Body of pancreas (tissue), 4 donors: Measurements from ENCODE around the gene EBF3. TPM values are rescaled to one million over a fixed set of nuclear protein-coding genes. Genes with fewer than 3 reads are reported as not detected.

Source experiments
- ATAC-seq: fragments of 150-250 bp; one replicate; pipeline ENCODE4 v1.9.1; 2016
- DNase-seq, 4 donors: peaks; one replicate each; pipeline ENCODE4 v3.0.0-alpha.2; 2019
- H3K27ac ChIP-seq, 4 donors: fragments of 200-600 bp; sonication (generic); 1 replicate in 3 of 4; 2 replicates in 1 of 4; pipeline versions ENCODE4 v1.5.1 to v1.6.1; 2016 to 2019; ENCODE audit warnings: mild to moderate bottlenecking in 1 of 4, mixed read lengths in 1 of 4, moderate library complexity in 1 of 4
- H3K27me3 ChIP-seq, 2 donors: fragments of 200-600 bp; sonication (generic); one replicate each; pipeline ENCODE4 v1.6.0; 2016; ENCODE audit warnings: mild to moderate bottlenecking in 1 of 2
- H3K36me3 ChIP-seq, 2 donors: fragments of 200-600 bp; sonication (generic); replicated peaks in 1 of 2; 2 replicates each; pipeline ENCODE4 v1.5.1; 2016; ENCODE audit warnings: low read depth in 2 of 2; ENCODE audit not compliant: insufficient read depth in 1 of 2
- H3K4me1 ChIP-seq: fragments of 200-600 bp; sonication (generic); one replicate; pipeline ENCODE4 v1.6.0; 2016
- H3K4me3 ChIP-seq, 2 donors: fragments of 200-600 bp; sonication (generic); 1 replicate in 1 of 2; 2 replicates in 1 of 2; pipeline ENCODE4 v1.5.1; 2016 to 2019
- H3K9me3 ChIP-seq, 3 donors: fragments of 200-600 bp; sonication (generic); 1 replicate in 2 of 3; 2 replicates in 1 of 3; pipeline ENCODE4 v1.5.1; 2016
- CTCF ChIP-seq, 7 experiments: fragments of 450-650 bp in 4 of 7; fragments of 200-600 bp in 3 of 7; sonication (generic) in 3 of 7; IDR thresholded peaks; one replicate each; pipeline ENCODE4 v1.5.1; 2016 to 2019; ENCODE audit warnings: antibody characterized with exemption in 7 of 7
- POLR2A ChIP-seq, 3 donors: fragments of 450-650 bp; IDR thresholded peaks; one replicate each; pipeline ENCODE4 v1.6.1; 2016; ENCODE audit warnings: antibody characterized with exemption in 3 of 3, mild to moderate bottlenecking in 2 of 3
- WGBS, 2 donors: methylation state at CpG; one replicate each; pipeline ENCODE4 v1.1.5; 2017; 5-methylcytosine and 5-hydroxymethylcytosine counted together
- intact Hi-C: fragments of 100-400 bp; cut with DNase I; formaldehyde crosslinking; loops from one replicate; pipeline ENCODE4 v1.15.1; 2023
- total RNA-seq, 2 donors: library from RNA; depleted of rRNA; stranded (reverse); fragments of >200 nt; gene quantifications; one replicate each; pipeline ENCODE4 v1.1.0, GENCODE V29; 2016

EBF3 gene
- total RNA-seq, 2 donors from 2014 or later: 2.3 to 4.6 TPM

GRCh38 chr10:129850316-129850715, 113.8 kb downstream of the EBF3 start:
- no peak for ATAC-seq
- no peak for TF ChIP-seq POLR2A (IDR thresholded peaks at IDR 0.05)
- no peak for TF ChIP-seq CTCF (IDR thresholded peaks at IDR 0.05)
- H3K4me3 ChIP-seq: no peak overlapping the region
- no peak overlapping the region for H3K27ac ChIP-seq
- H3K9me3 ChIP-seq: no peaks in the 10 kb centered on the region
- no peak for DNase-seq
- intact Hi-C loops: no loop called here
- peaks cover 0 to 6% of the 10 kb centered on the region in 2 donors for H3K27me3 ChIP-seq
- peaks cover 16% of the 10 kb centered on the region for H3K4me1 ChIP-seq
- H3K36me3 ChIP-seq: no peaks in the 10 kb centered on the region
- 68 to 69% methylated on average over 9 to 10 of the region's 10 CpGs for WGBS, 2 donors

GRCh38 chr10:129849853-129850252, 114.2 kb downstream of the EBF3 start:
- ATAC-seq: no peak
- Histone ChIP-seq H3K9me3 (no peaks in the 10 kb centered on the region), H3K4me3 (no peak overlapping the region), H3K27ac (no peak overlapping the region), H3K36me3 (no peaks in the 10 kb centered on the region), H3K4me1 (peaks cover 16% of the 10 kb centered on the region), H3K27me3 (peaks cover 0 to 6% of the 10 kb centered on the region in 2 donors)
- 60 to 70% methylated on average over 15 of the region's 15 CpGs for WGBS, 2 donors
- no peak for DNase-seq
- TF ChIP-seq CTCF (IDR thresholded peaks at IDR 0.05): no peak
- TF ChIP-seq POLR2A (IDR thresholded peaks at IDR 0.05): no peak
- intact Hi-C loops: no loop called here

GRCh38 chr10:129849452-129849750, 114.7 kb downstream of the EBF3 start:
- H3K36me3 ChIP-seq: no peaks in the 10 kb centered on the region
- no peak for TF ChIP-seq POLR2A (IDR thresholded peaks at IDR 0.05)
- TF ChIP-seq CTCF (IDR thresholded peaks at IDR 0.05): no peak
- H3K27me3 ChIP-seq: peaks cover 0 to 6% of the 10 kb centered on the region in 2 donors
- no peaks in the 10 kb centered on the region for H3K9me3 ChIP-seq
- no peak for DNase-seq
- peaks cover 15% of the 10 kb centered on the region for H3K4me1 ChIP-seq
- intact Hi-C loops: no loop called here
- H3K27ac ChIP-seq: no peak overlapping the region
- 83% methylated on average over 19 of the region's 19 CpGs for WGBS, 2 donors
- no peak for ATAC-seq
- H3K4me3 ChIP-seq: no peak overlapping the region

GRCh38 chr10:129848696-129849451, 115.2 kb downstream of the EBF3 start:
- 84% methylated on average over 19 of the region's 19 CpGs for WGBS, 2 donors
- no peak for TF ChIP-seq POLR2A (IDR thresholded peaks at IDR 0.05)
- no peak for TF ChIP-seq CTCF (IDR thresholded peaks at IDR 0.05)
- H3K27me3 ChIP-seq: peaks cover 0 to 6% of the 10 kb centered on the region in 2 donors
- H3K4me1 ChIP-seq: peaks cover 10% of the 10 kb centered on the region
- intact Hi-C loops: no loop called here
- H3K4me3 ChIP-seq: no peak overlapping the region
- no peaks in the 10 kb centered on the region for H3K9me3 ChIP-seq
- H3K27ac ChIP-seq: no peak overlapping the region
- ATAC-seq (no peak), DNase-seq (no peak)
- H3K36me3 ChIP-seq: no peaks in the 10 kb centered on the region
